Measurements from ENCODE around the gene NRL. TPM values are rescaled to one million over a fixed set of nuclear protein-coding genes. Genes with fewer than 3 reads are reported as not detected.

Gene NRL
- polyA plus RNA-seq, 2 of the 4 experiments (the other 2 are of a cell fraction) = 0.93 to 0.97 TPM

- H3K4me2 ChIP-seq = no peak overlapping the region
- TF ChIP-seq RAD21 (conservative IDR thresholded peaks at IDR 0.05 in 1 of 2, IDR thresholded peaks at IDR 0.05 in 1 of 2) = no peak
- TF ChIP-seq RCOR1 (IDR thresholded peaks at IDR 0.05; ENCODE audit: low read depth, low read length) = no peak
- TF ChIP-seq MAZ (IDR thresholded peaks at IDR 0.05; ENCODE audit: borderline replicate concordance, low read depth, low read length) = no peak
- no peak for TF ChIP-seq JUN (IDR thresholded peaks at IDR 0.05)
- TF ChIP-seq HOXB5 (CRISPR knock-in tag; IDR thresholded peaks at IDR 0.05) = no peak
- no peak for TF ChIP-seq CBX2 (IDR thresholded peaks at IDR 0.05; ENCODE audit: borderline replicate concordance, low read depth)
- TF ChIP-seq PHF8 (IDR thresholded peaks at IDR 0.05; ENCODE audit: borderline replicate concordance, low read depth) = no peak
- TF ChIP-seq HMGXB4 (CRISPR knock-in tag; IDR thresholded peaks at IDR 0.05; ENCODE audit: borderline replicate concordance) = no peak
- TF ChIP-seq, protein P1, sequence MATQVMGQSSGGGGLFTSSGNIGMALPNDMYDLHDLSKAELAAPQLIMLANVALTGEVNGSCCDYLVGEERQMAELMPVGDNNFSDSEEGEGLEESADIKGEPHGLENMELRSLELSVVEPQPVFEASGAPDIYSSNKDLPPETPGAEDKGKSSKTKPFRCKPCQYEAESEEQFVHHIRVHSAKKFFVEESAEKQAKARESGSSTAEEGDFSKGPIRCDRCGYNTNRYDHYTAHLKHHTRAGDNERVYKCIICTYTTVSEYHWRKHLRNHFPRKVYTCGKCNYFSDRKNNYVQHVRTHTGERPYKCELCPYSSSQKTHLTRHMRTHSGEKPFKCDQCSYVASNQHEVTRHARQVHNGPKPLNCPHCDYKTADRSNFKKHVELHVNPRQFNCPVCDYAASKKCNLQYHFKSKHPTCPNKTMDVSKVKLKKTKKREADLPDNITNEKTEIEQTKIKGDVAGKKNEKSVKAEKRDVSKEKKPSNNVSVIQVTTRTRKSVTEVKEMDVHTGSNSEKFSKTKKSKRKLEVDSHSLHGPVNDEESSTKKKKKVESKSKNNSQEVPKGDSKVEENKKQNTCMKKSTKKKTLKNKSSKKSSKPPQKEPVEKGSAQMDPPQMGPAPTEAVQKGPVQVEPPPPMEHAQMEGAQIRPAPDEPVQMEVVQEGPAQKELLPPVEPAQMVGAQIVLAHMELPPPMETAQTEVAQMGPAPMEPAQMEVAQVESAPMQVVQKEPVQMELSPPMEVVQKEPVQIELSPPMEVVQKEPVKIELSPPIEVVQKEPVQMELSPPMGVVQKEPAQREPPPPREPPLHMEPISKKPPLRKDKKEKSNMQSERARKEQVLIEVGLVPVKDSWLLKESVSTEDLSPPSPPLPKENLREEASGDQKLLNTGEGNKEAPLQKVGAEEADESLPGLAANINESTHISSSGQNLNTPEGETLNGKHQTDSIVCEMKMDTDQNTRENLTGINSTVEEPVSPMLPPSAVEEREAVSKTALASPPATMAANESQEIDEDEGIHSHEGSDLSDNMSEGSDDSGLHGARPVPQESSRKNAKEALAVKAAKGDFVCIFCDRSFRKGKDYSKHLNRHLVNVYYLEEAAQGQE (IDR thresholded peaks at IDR 0.05) = no peak
- TF ChIP-seq, protein P2, sequence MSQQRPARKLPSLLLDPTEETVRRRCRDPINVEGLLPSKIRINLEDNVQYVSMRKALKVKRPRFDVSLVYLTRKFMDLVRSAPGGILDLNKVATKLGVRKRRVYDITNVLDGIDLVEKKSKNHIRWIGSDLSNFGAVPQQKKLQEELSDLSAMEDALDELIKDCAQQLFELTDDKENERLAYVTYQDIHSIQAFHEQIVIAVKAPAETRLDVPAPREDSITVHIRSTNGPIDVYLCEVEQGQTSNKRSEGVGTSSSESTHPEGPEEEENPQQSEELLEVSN (IDR thresholded peaks at IDR 0.05; ENCODE audit: borderline replicate concordance, low read depth) = no peak
- no peak for TF ChIP-seq RARB (CRISPR knock-in tag; IDR thresholded peaks at IDR 0.05)
- no peak for TF ChIP-seq CHD4 (IDR thresholded peaks at IDR 0.05; ENCODE audit: borderline replicate concordance)
- TF ChIP-seq CBX8 (IDR thresholded peaks at IDR 0.05) = no peak
- ATAC-seq (no peak), DNase-seq (ENCODE audit: low read depth in 1 of 2, low spot score in 1 of 2) (no peak), FAIRE-seq (no peak)
- H3K27ac ChIP-seq = no peak overlapping the region
- peaks cover 8% of the 10 kb centered on the region for H3K4me1 ChIP-seq
- no peak overlapping the region for H3K4me3 ChIP-seq
- ChIA-PET CTCF (interaction anchor here (0.8 to 13.3 kb wide), 4 partner anchors 4 to 90 kb away, joined by 3 to 405 read pairs (median 225); partner anchors contain the start of gene PCK2), POLR2A (no interaction called here)
- H3K9me3 ChIP-seq = no peaks in the 10 kb centered on the region
- WGBS (ENCODE audit: missing lambda C conversion rate) = 84% methylated on average over 12 of the region's 17 CpGs
These were observed 15.6 kb downstream of the NRL start for GRCh38 chr14:24098927-24099813.

DNA sequence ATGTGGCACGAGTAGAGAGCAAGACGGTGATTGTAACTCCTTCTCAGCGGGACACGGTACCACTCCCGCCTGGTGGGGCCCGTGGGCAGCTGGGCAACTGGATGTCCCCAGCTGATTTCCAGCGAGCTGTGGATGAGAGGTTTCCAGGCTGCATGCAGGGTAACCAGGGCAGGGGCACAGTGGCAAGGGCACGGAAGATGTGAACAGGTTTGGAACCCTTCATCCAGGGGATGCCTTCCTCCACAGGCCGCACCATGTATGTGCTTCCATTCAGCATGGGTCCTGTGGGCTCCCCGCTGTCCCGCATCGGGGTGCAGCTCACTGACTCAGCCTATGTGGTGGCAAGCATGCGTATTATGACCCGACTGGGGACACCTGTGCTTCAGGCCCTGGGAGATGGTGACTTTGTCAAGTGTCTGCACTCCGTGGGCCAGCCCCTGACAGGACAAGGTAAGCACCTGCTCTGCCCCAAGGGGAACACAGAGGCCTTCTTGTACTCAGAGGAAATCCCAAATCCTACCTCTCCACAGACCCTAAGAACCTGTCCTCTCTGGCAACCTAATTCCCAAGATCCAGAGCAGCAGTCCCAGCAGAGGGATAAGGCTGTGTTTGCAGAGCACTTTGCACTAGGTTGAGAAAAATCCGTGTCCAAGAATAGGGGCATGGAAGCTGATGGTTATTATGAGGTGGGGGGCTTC, 16.4 kb downstream of the NRL start:
- Histone ChIP-seq H3K27ac (no peak overlapping the region), H3K4me2 (no peak overlapping the region), H3K4me1 (peaks cover 12% of the 10 kb centered on the region), H3K9me3 (no peaks in the 10 kb centered on the region), H3K4me3 (no peak overlapping the region)
- CTCF ChIA-PET = interaction anchor here (0.8 to 13.3 kb wide), 5 partner anchors 3 to 89 kb away, joined by 3 to 405 read pairs (median 225); partner anchors contain the start of gene PCK2
- WGBS (ENCODE audit: missing lambda C conversion rate) = 91% methylated on average over 16 of the region's 16 CpGs
- TF ChIP-seq POLR2AphosphoS2 (conservative IDR thresholded peaks at IDR 0.05; ENCODE audit: low read length) = no peak
- no peak for TF ChIP-seq EP300 (IDR thresholded peaks at IDR 0.05)
- no peak for TF ChIP-seq TP53 (CRISPR knock-in tag; IDR thresholded peaks at IDR 0.05)
- TF ChIP-seq HDAC2 (IDR thresholded peaks at IDR 0.05) = no peak
- TF ChIP-seq RCOR1 (IDR thresholded peaks at IDR 0.05; ENCODE audit: low read depth, low read length) = no peak
- no peak for TF ChIP-seq ZC3H11A (IDR thresholded peaks at IDR 0.05)
- TF ChIP-seq, protein P3, sequence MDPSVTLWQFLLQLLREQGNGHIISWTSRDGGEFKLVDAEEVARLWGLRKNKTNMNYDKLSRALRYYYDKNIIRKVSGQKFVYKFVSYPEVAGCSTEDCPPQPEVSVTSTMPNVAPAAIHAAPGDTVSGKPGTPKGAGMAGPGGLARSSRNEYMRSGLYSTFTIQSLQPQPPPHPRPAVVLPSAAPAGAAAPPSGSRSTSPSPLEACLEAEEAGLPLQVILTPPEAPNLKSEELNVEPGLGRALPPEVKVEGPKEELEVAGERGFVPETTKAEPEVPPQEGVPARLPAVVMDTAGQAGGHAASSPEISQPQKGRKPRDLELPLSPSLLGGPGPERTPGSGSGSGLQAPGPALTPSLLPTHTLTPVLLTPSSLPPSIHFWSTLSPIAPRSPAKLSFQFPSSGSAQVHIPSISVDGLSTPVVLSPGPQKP (IDR thresholded peaks at IDR 0.05; ENCODE audit: low read depth, low read length) = no peak
- no peak for TF ChIP-seq MYC (IDR thresholded peaks at IDR 0.05; ENCODE audit: borderline replicate concordance, low read length)
- TF ChIP-seq RNF2 (IDR thresholded peaks at IDR 0.05; ENCODE audit: borderline replicate concordance, low read depth) = no peak
- no peak for TF ChIP-seq RFX5 (IDR thresholded peaks at IDR 0.05)
- no peak for TF ChIP-seq RAD21 (conservative IDR thresholded peaks at IDR 0.05 in 1 of 2, IDR thresholded peaks at IDR 0.05 in 1 of 2)
- TF ChIP-seq EHMT2 (IDR thresholded peaks at IDR 0.05; ENCODE audit: low read depth) = no peak
- no peak for TF ChIP-seq HES2 (IDR thresholded peaks at IDR 0.05)
- no peak for TF ChIP-seq FOXS1 (CRISPR knock-in tag; IDR thresholded peaks at IDR 0.05)
- FAIRE-seq = no peak
- ATAC-seq = no peak
- POLR2A ChIA-PET = no interaction called here
- DNase-seq (ENCODE audit: low read depth in 1 of 2, low spot score in 1 of 2) = no peak
